HG03045 (cell line): ENCODE data around the gene KCNMB3.
A peak's percentile ranks its signal among the peaks of the same experiment; 100 is the strongest.
"Not testable (repeated sequence)": the region's sequence is repeated elsewhere in the genome, so short reads cannot be mapped to it uniquely, and the experiment has no call there.

Source experiments
- ATAC-seq: cut with Tn5 transposase; IDR thresholded peaks from one replicate; pipeline ENCODE4 v1.9.1; 2021; ENCODE audit warnings: mild to moderate bottlenecking, moderate library complexity; ENCODE audit not compliant: unreplicated experiment

The KCNMB3 gene

DNA sequence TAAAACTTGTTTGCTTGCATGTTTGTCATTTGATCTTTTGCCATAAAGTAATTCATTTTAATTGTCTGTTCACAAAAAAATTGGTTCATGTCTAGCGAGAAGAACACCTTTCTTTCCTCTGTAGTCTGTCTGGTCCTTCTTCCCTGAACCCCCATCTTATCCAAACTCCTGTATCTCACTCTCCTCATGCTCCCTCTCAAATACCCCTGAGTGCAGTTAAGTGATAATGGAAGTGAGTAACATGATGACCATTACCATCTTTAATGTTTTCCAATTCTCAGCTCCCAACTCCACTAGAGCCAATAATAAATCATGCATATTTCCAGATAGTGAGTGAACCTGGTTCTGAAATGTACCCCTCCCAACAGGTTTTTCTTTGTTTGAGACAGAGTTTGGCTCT is 14.2 kb upstream of the KCNMB3 start:
- no peak for ATAC-seq

DNA sequence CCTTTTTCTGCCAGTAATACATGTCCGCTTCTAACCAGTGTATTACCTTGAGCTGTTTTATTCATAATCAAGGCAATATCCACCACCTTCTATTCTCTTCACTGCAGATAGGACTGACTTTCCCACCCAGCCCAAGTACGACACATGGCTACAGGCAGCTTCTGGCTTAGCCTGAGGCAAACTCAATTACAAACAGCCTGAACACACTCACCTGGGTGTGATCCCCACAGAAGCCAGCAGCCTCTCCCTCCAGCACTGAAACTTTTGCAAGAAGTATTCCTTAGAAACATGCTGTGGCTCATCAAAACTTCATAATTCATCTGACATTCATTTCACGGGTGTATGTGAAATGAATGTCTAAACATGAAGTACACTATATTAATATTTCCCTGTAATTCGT is 13.5 kb upstream of the KCNMB3 start:
- ATAC-seq: no peak

DNA sequence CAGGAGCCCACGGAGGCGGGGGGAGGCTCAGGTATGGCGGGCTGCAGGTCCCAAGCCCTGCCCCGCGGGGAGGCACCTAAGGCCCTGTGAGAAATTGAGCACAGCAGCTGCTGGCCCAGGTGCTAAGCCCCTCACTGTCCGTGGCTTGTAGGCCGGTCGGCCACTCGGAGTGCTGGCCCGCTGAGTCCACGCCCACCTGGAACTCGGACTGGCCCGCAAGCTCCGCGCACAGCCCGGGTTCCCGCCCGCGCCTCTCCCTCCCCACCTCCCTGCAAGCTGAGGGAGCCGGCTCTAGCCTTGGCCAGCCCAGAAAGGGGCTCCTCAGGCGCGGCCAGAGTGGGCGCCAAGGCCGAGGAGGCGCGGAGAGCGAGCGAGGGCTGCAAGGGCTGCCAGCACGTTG is 12.2 kb upstream of the KCNMB3 start:
- no peak for ATAC-seq

DNA sequence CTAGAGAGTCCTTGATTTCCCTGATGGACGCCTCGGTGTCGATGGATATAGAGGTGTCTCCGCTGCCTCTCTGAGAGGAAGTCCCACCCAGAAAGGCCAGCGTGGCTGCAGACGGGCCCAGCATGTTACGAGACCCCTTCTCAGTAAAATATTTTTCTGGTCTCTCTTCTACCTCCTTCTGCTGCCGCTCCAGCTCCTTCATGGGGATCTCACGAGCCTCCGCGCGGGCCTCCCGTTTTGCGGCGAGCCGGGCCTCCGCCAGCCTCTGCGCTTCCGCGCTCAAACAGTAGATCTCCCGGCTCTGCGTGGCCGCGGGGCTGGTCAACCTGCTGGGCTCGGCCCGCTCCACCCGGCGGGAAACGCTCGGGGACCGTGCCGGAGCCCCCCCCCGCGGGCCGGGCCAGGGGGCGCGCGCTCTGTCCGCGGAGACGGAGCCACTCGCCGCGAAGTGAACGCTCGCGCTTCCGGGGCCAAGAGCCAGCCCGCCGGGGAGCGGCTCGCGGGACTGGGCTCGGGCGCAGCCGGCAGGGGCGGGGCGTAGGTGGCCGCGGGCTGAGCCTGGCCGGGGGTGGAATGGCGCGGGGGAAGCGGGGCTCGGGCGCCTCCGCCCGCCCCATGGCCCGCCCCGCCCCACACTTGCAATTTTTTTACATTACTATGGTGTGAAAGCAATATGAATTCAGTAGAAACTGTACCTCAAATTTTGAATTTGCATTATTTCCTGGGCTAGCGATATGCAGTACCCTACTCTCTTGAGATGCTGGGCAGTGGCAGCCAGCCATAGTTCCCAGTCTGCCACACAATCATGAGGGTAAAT is 10.2 kb upstream of the KCNMB3 start:
- peak; percentile 95 for ATAC-seq

DNA sequence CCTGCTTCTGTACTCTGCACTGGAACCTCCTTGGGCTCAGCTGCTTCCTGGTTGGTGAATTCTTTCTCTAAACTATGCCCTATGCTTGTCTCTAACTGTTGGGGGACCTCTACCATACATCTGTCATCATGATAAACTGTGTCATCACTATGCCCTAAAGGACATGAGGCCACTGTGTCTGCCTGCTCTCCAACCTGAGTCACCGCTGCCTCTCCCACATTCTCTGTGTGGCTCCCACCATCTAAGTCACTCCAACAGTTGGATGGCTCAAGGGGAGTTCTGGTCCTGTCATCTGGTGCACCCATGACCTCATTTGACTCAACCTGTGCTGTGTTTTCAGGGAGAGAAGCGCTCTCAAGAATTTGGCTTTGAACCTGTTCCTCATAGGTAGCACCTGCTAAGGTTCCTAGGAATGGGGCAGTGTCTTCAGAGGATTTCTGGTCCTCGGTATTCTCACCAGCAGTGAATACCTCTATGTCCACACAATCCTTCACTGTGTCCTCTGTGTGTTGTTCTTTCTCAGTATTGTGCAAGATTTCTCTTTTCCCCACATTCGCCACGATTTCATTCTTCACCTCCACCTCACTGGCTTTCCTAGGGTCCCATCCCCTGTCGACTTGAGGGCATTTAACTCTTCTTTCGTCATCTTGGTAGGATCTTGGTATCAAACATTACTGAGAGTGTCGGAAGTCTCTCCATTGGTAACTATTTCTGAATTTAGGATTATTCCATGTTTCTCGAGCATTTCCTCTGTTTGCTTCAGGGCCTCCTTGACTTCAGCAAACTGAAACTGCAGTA is 9.2 kb upstream of the KCNMB3 start:
- ATAC-seq: not testable (repeated sequence)

DNA sequence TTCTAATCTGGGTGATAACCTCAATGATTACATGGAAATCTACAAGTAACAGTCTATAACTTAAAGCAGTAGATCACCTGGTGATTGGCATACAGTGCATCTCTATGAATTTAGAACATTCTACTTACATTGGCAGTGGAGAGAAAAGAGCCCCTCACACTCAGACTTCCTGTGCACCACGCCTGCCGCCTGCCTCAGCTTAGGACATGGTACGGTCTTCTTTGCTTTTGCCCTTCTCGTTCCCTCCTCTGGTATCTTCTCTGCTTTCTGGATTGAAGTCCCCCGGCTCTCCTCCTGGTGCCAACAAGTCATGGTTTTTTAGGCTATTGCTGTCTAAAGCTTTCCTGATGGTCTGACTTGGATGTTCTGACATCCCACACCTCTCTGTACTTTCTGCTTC is 7.9 kb upstream of the KCNMB3 start:
- ATAC-seq: no peak

DNA sequence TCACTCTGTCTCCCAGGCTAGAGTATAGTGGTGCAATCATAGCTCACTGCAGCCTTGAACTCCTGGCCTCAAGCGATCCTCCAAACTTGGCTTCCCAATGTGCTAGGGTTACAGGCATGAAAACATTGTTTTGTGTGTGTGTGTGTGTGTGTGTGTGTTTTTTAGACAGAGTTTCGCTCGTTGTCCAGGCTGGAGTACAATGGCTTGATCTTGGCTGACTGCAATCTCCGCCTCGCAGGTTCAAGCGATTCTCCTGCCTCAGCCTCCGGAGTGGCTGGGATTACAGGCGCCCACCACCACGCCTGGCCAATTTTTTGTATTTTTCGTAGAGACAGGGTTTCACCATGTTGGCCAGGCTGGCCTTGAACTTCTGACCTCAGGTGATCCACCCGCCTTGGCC is 6.8 kb upstream of the KCNMB3 start:
- not testable (repeated sequence) for ATAC-seq

DNA sequence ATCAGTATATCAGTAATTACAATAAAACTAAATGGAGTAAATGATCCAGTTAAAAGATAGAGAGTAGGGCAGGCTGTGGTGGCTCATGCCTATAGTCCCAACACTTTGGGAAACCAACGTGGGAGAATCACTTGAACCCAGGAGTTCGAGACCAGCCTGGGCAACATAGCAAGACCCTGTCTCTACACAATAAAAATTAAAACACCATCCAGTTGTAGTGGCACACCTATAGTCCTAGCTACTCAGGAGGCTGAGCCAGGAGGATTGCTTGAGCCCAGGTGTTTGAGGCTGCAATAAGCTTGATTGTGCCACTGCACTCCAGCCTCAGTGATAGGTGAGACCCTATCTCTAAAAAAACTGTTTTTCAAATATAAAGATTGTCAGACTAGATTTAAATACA is 5.9 kb upstream of the KCNMB3 start:
- no peak for ATAC-seq

DNA sequence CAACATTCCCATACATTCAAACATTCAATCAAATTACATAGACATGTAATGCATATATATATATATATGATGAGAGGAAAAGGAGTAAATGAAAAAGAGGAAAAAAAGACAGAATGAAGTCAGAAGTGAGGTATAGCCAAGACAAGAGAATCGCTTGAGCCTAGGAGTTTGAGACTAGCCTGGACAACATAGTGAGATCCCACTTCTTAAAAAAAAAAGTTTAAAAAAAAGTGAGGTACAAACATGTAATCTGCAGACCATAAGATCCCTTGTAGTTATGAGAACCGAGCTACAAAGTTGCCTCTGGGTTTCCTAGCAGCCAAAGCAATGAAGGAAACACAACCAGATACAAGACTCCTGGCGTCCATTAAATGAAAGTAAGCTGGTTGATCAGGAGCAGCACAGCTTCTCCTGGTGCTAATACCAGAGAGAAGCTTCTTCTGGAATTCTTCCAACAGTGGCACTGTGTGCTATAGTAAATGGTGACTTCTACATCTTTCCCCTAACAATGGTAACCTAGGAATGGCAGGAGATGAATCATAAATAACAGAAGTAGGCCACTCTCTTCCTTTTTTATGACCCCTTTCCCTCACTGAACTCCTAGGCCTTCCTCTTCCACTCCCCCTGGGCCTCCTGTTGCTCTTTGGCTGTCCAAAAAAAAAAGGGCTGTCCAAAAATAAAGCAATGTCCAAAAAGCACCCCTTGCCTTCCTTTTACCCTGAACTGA is 3.5 kb downstream of the KCNMB3 start:
- no peak for ATAC-seq

DNA sequence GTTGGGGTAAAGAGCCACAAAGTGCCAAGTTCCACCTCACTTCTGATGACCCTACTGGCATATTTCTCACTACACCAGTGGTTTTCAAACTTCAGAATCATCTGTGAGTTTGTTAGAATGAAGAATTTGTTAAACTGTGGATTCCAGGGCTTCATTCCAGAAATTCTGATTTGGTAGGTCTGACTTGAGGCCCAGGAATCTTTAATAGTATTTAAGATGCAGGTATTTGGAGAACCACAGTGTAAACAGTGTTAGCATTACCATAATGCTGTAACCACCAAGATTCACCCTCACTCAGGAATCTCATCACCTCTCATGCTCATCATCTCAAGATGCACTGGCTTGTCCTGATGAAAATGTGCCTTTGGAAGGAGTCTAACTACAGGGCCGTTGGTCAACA is 6.0 kb downstream of the KCNMB3 start:
- ATAC-seq: no peak

DNA sequence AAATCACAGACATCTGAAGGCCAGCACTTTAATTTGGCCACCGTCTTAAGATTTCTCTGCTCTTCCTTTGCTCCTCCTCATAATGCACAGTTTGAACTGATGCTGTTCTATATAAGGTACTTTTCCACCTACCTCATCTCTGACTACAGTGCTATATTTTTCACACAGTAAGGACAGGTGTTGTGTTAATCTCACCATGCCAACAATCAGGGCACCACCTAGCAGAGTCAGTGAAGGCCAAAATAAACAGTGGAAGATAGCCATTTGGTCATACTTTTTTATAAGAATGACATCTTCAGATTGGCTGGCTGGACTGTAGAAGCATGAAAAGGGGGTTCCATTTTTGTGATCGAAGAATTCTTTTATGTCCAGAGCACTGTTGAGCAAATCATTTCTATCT is 8.1 kb downstream of the KCNMB3 start:
- not testable (repeated sequence) for ATAC-seq

DNA sequence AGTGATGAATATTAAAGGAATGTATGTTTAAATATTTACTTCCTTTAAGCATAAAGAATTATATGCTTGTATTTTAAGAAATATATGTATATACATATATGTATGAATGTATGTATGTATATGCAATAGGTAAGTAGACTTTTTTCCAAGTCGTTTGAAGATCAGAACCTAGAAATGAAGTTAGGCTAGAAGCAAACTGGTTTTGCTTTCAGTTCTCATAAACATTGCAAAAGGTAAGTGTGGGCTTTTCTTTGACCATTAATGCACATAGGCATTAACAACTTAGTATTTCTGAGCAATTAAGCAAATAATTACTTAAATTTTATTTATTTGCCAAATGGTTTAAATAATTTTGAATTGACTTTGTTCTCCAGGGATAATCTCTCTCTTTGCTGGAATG is 10.6 kb downstream of the KCNMB3 start:
- not testable (repeated sequence) for ATAC-seq

DNA sequence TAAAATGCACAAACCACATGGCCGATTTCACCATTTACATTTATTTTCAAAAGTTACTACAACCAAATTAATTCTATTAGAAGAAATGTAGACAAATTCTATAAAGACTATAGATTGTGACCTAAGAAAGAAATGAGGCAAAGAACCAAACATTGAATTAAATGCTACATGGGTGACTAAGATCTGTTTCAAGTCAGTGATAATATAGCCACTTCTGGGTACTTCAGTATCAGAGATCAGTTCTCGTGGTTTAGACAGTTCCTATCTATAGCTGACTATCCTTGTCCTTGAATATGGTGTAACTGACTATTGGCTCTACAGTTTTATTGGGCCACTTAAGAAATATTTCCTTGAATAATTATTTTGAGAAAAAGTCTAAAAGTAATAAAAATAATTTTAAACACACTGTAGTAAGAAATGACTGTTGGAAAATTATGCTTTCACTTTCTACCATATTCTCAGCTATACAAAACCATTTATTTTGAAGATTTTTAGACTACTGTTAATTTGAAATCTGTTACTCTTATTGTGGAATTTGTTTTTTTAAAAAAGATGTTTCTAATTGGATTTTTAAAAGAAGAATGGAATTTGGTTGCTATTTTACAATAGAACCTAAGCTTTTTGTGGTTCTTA is 14.1 kb downstream of the KCNMB3 start:
- peak; percentile 70 for ATAC-seq

DNA sequence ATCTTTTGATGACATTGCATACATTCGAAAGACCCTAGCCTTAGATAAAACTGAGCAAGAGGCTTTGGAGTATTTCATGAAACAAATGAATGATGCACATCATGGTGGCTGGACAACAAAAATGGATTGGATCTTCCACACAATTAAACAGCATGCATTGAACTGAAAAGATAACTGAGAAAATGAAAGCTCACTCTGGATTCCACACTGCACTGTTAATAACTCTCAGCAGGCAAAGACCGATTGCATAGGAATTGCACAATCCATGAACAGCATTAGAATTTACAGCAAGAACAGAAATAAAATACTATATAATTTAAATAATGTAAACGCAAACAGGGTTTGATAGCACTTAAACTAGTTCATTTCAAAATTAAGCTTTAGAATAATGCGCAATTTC is 16.7 kb downstream of the KCNMB3 start:
- ATAC-seq: no peak

DNA sequence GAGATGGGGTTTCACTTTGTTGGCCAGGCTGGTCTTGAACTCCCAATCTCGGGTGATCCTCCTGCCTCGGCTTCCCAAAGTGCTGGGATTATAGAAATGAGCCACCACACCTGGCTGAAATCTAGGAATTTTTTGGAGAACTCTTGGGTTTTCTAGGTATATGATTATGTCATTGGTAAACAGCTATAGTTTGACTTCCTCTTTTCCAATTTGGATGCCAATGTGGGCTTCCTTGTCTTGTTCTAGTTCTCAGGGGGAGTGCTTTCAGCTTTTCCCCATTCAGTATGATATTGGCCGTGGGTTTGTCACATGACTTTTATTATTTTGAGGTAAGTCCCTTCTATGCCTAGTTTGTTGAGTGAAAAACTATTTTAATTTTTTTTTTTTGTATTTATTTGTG is 17.9 kb downstream of the KCNMB3 start:
- no peak for ATAC-seq

DNA sequence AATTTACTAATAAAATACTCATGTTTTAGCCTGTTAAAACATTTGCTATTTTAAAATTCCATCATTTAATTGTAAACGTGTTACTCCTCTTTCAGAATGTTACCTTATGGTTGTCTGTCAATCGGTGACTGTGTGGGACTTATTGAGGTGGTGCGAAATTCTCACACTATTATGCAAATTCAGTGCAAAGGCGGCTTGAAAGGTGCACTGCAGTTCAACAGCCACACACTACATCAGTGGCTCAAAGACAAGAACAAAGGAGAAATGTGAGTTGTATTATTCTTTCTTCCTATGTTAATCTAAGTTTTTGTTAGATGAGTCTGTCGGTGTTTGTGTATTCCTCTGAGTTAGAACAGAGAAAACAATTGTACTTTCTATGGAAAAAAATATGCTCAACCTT is 21.7 kb downstream of the KCNMB3 start:
- no peak for ATAC-seq

DNA sequence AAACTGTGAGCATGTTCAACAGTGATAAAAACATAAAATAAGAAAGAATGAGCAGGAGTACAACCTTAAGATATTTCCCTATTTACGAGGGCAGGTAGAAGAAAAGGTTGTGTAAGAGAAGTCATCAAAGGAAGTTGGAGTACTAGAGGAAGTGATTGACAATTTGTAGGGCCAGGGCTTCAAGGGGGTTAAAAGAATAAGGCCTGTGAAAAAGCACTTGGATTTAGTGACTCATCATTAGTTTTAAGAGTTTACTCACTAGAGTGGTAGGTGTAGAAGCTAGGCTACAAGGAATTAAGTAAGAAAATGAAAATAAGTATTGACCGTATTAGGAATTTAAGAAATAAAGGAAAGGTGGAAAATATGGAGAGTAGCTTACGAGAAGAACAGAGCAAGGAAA is 23.6 kb downstream of the KCNMB3 start:
- no peak for ATAC-seq

DNA sequence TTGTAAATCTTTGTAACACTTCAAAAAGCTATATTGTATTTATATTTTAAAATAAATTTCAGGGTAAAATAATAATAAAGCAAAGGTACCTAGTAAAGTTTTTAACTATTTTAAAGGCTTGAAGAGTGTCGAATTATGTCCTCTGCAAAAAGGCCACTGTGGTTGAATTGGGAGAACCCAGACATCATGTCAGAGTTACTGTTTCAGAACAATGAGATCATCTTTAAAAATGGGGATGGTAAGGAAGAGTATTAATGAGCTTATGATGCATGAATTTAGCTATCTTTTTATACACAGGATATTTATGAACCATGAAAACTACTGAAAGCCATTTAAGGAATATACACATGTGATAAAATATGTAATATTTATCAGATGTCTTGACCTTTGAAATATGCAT is 26.3 kb downstream of the KCNMB3 start:
- no peak for ATAC-seq

DNA sequence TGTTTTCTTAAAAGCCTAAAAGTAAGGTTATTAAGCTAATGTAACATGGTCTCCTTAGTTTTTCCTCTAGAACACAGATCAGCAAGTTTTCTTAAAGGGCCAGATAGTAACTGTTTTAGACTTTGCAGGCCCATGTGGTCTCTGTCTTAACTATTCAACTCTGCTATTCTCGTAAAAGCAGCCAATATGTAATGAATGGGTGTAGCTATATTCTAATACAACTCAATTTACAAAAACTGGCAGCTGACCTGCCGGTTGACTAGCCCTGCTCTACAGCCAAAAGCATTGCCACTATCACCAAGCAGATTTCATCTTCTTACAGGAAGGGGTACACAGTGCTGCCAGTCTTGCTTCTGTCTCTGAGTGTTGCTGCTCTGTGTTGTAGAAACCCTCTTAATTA is 27.4 kb downstream of the KCNMB3 start:
- no peak for ATAC-seq

DNA sequence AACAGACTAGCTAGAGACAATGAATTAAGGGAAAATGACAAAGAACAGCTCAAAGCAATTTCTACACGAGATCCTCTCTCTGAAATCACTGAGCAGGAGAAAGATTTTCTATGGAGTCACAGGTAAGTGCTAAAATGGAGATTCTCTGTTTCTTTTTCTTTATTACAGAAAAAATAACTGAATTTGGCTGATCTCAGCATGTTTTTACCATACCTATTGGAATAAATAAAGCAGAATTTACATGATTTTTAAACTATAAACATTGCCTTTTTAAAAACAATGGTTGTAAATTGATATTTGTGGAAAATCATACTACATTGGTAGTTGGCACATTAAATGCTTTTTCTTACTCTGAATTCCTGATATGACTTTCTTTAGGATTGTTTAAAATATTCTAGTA is 32.7 kb downstream of the KCNMB3 start:
- not testable (repeated sequence) for ATAC-seq

DNA sequence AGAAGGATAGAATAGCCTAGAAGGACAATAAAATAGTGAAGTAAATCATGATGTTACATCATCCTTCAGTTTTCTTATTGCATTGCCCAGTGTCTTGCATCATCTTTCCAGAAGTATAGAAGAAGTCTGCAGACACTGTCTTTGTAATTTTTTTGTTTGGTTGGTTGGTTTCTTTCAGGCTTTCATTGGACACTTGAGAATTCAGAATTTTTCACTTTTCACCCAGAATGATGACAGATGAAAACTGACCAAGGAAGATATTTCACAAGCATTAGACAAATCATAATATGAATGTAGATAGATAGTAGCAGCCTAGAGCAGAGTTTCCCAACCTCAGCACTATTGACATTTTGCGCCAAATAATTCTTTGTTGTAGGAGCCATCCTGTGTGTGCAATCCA is 35.4 kb downstream of the KCNMB3 start:
- ATAC-seq: not testable (repeated sequence)
